GDM1 (cell line): Measurements from ENCODE around the gene ADAMTS17.

ENCODE experiments used
- DNase-seq: peaks from one replicate; lab custom pipeline; 2025; lab: John Stamatoyannopoulos, UW

Gene ADAMTS17

GRCh38 chr15:100201376-100202280 is 140.1 kb downstream of the ADAMTS17 start:
- no peak for DNase-seq

- no peak for DNase-seq
Observed at GRCh38 chr15:100200287-100200880, 141.4 kb downstream of the ADAMTS17 start.

- no peak for DNase-seq
Observed at GRCh38 chr15:100199711-100200286, 142.0 kb downstream of the ADAMTS17 start.

GRCh38 chr15:100198442-100198841 is 143.3 kb downstream of the ADAMTS17 start:
- no peak for DNase-seq

- no peak for DNase-seq
Observed at GRCh38 chr15:100196326-100197058, 145.3 kb downstream of the ADAMTS17 start.

- DNase-seq = no peak
Observed at GRCh38 chr15:100194996-100195395, 146.8 kb downstream of the ADAMTS17 start.

- no peak for DNase-seq
Observed at GRCh38 chr15:100193277-100193860, 148.4 kb downstream of the ADAMTS17 start.

- DNase-seq = no peak
Observed at GRCh38 chr15:100192097-100193080, 149.4 kb downstream of the ADAMTS17 start.

- DNase-seq = no peak
Observed at GRCh38 chr15:100191161-100191560, 150.6 kb downstream of the ADAMTS17 start.

GRCh38 chr15:100190675-100191074 is 151.1 kb downstream of the ADAMTS17 start:
- no peak for DNase-seq

GRCh38 chr15:100189849-100190248 is 151.9 kb downstream of the ADAMTS17 start:
- DNase-seq = no peak

- DNase-seq = no peak
Observed at GRCh38 chr15:100189319-100189718, 152.5 kb downstream of the ADAMTS17 start.

GRCh38 chr15:100187677-100188076 is 154.1 kb downstream of the ADAMTS17 start:
- no peak for DNase-seq

- DNase-seq = no peak
Observed at GRCh38 chr15:100186960-100187359, 154.8 kb downstream of the ADAMTS17 start.

- no peak for DNase-seq
Observed at GRCh38 chr15:100186366-100186765, 155.4 kb downstream of the ADAMTS17 start.

- no peak for DNase-seq
Observed at GRCh38 chr15:100183921-100184495, 157.8 kb downstream of the ADAMTS17 start.

GRCh38 chr15:100180921-100181320 is 160.9 kb downstream of the ADAMTS17 start:
- DNase-seq = no peak

- no peak for DNase-seq
Observed at GRCh38 chr15:100175406-100176114, 166.2 kb downstream of the ADAMTS17 start.

- no peak for DNase-seq
Observed at GRCh38 chr15:100174904-100175275, 166.9 kb downstream of the ADAMTS17 start.
